HepG2 (cell line): Measurements from ENCODE around the gene TUBGCP5. TPM values are rescaled to one million over a fixed set of nuclear protein-coding genes. Genes with fewer than 3 reads are reported as not detected.

Experiments
- ATAC-seq: fragments of 200-7000 bp; cut with Tn5 transposase; 3 replicates; pipeline ENCODE4 v1.9.1; 2020; ENCODE audit warnings: mild to moderate bottlenecking, moderate library complexity
- BruUV-seq: library from RNA; stranded (reverse); fragments of 400-500 nt; replicated peaks from 2 replicates; lab custom pipeline; 2021; lab: Mats Ljungman, UMichigan
- CTCF ChIA-PET: fragments of 300-600 bp; formaldehyde crosslinking; extraction: SDS; loops from one replicate; lab custom pipeline; 2021; ENCODE audit warnings: low total read pairs, inconsistent platforms, low intra/inter-chr PET ratio; lab: Yijun Ruan, JAX
- POLR2A ChIA-PET: fragments of 350-600 bp; sonication (Branson Sonifier 250); formaldehyde crosslinking; loops from one replicate; lab custom pipeline; 2020; ENCODE audit warnings: antibody characterized with exemption, inconsistent platforms; lab: Yijun Ruan, JAX
- DNase-seq: peaks from one replicate; pipeline ENCODE4 v3.0.0-alpha.2; 2015; ENCODE audit warnings: low spot score
- FAIRE-seq: peaks from 3 replicates; lab custom pipeline; 2011; peaks lifted over from hg19 to GRCh38; lab: Jason Lieb, UNC
- H2AFZ ChIP-seq: one replicate; pipeline ENCODE4 v1.6.1; 2011; ENCODE audit warnings: low read length, inconsistent platforms
- H3K27ac ChIP-seq: fragments of 300-600 bp; 3 replicates; pipeline ENCODE4 v1.8.0; 2011; ENCODE audit warnings: mixed run types, mild to moderate bottlenecking, mixed read lengths, low read length, inconsistent platforms; ENCODE audit not compliant: insufficient read depth; ENCODE audit errors: extremely low read length
- H3K27me3 ChIP-seq, 2 experiments: fragments of 200-600 bp in 1 of 2; 2 replicates in 1 of 2; 3 replicates in 1 of 2; pipeline versions ENCODE4 v1.6.0 to v1.8.0; 2011; ENCODE audit warnings: low read length in 2 of 2, mild to moderate bottlenecking in 2 of 2, moderate library complexity in 2 of 2, inconsistent platforms in 1 of 2; ENCODE audit not compliant: insufficient read depth in 2 of 2, control insufficient read depth in 1 of 2
- H3K36me3 ChIP-seq, 2 experiments: fragments of 200-600 bp in 1 of 2; replicated peaks in 1 of 2; 2 replicates in 1 of 2; 3 replicates in 1 of 2; pipeline versions ENCODE4 v1.5.1 to v1.8.0; 2011; ENCODE audit warnings: low read length in 2 of 2, inconsistent platforms in 1 of 2; ENCODE audit not compliant: insufficient read depth in 2 of 2, control insufficient read depth in 1 of 2
- H3K4me1 ChIP-seq: 2 replicates; pipeline ENCODE4 v1.5.1; 2012; ENCODE audit warnings: low read length, inconsistent platforms; ENCODE audit not compliant: insufficient read depth
- H3K4me2 ChIP-seq: 2 replicates; pipeline ENCODE4 v1.6.0; 2011; ENCODE audit warnings: low read depth, low read length, inconsistent platforms
- H3K4me3 ChIP-seq, 3 experiments: fragments of 200-600 bp in 1 of 3; sonication (generic), shearing (Covaris generic) in 1 of 3; replicated peaks in 1 of 3; 2 replicates each; pipeline ENCODE4 v1.5.1; 2011 to 2016; ENCODE audit warnings: low read length in 3 of 3, inconsistent platforms in 2 of 3, low read depth in 2 of 3, mild to moderate bottlenecking in 2 of 3, control low read depth in 1 of 3, mixed read lengths in 1 of 3; ENCODE audit not compliant: insufficient read depth in 1 of 3
- H3K79me2 ChIP-seq: one replicate; pipeline ENCODE4 v1.6.1; 2011; ENCODE audit warnings: low read length, inconsistent platforms; ENCODE audit not compliant: insufficient read depth
- H3K9ac ChIP-seq: 2 replicates; pipeline ENCODE4 v1.6.0; 2011; ENCODE audit warnings: mild to moderate bottlenecking, low read depth, low read length, inconsistent platforms; ENCODE audit not compliant: insufficient read depth
- H3K9me3 ChIP-seq: 2 replicates; pipeline ENCODE4 v1.5.1; 2012; ENCODE audit warnings: mild to moderate bottlenecking, low read length
- H4K20me1 ChIP-seq: 2 replicates; pipeline ENCODE4 v1.6.0; 2011; ENCODE audit warnings: inconsistent platforms, mild to moderate bottlenecking, low read length, moderate library complexity; ENCODE audit not compliant: insufficient read depth
- CTCF ChIP-seq: sonication (generic); formaldehyde crosslinking; IDR thresholded peaks from 2 replicates; pipeline ENCODE4 v1.5.0; 2020; ENCODE audit warnings: mild to moderate bottlenecking, missing genetic modification reagents, moderate library complexity
- E2F1 ChIP-seq: sonication (generic); formaldehyde crosslinking; IDR thresholded peaks from 2 replicates; pipeline ENCODE4 v1.5.0; 2020; ENCODE audit warnings: missing genetic modification reagents
- GRHL1 ChIP-seq: sonication (generic); formaldehyde crosslinking; conservative IDR thresholded peaks from 2 replicates; pipeline ENCODE4 v1.8.0; 2022; ENCODE audit warnings: missing genetic modification reagents
- MIXL1 ChIP-seq: IDR thresholded peaks from 2 replicates; pipeline ENCODE4 v1.6.1; 2016
- POLR2AphosphoS5 ChIP-seq: IDR thresholded peaks from 2 replicates; pipeline ENCODE4 v1.6.1; 2012; ENCODE audit warnings: low read depth, low read length
- POLR2G ChIP-seq: fragments of 200-400 bp; formaldehyde crosslinking; IDR thresholded peaks from 2 replicates; pipeline ENCODE4 v1.6.1; 2018; ENCODE audit warnings: mild to moderate bottlenecking, low read depth, low read length, moderate library complexity
- TSC22D2 ChIP-seq: sonication (generic); formaldehyde crosslinking; IDR thresholded peaks from 2 replicates; pipeline ENCODE4 v1.5.1; 2020; ENCODE audit warnings: missing genetic modification reagents, mild to moderate bottlenecking, borderline replicate concordance
- ZBTB20 ChIP-seq: sonication (generic); formaldehyde crosslinking; IDR thresholded peaks from 2 replicates; pipeline ENCODE4 v1.8.1; 2023; ENCODE audit warnings: missing genetic modification reagents, low read depth, mild to moderate bottlenecking, borderline replicate concordance
- ZKSCAN1 ChIP-seq: fragments of 150-350 bp; IDR thresholded peaks from 2 replicates; pipeline ENCODE4 v1.6.1; 2014; ENCODE audit warnings: low read length
- ZNF317 ChIP-seq: sonication (generic); formaldehyde crosslinking; IDR thresholded peaks from 2 replicates; pipeline ENCODE4 v1.5.0; 2020; ENCODE audit warnings: mild to moderate bottlenecking, missing genetic modification reagents
- ZNF337 ChIP-seq: sonication (generic); formaldehyde crosslinking; IDR thresholded peaks from 2 replicates; pipeline ENCODE4 v1.5.1; 2020; ENCODE audit warnings: missing genetic modification reagents, low read depth, mild to moderate bottlenecking, borderline replicate concordance
- ZNF557 ChIP-seq: sonication (generic); formaldehyde crosslinking; IDR thresholded peaks from 2 replicates; pipeline ENCODE4 v1.4.0; 2020; ENCODE audit warnings: missing genetic modification reagents
- ZNF770 ChIP-seq: sonication (generic); formaldehyde crosslinking; IDR thresholded peaks from 2 replicates; pipeline ENCODE4 v1.5.0; 2020; ENCODE audit warnings: mild to moderate bottlenecking, missing genetic modification reagents
- WGBS: methylation state at CpG from one replicate; pipeline ENCODE4 v1.1.6; 2017; ENCODE audit warnings: low lambda C conversion rate; 5-methylcytosine and 5-hydroxymethylcytosine counted together
- in situ Hi-C: cut with HindIII; loops from 2 replicates; pipeline ENCODE4 v1.10.0; 2017; ENCODE audit warnings: low pct_unique_long_range_greater_than_20kb; ENCODE audit not compliant: extremely low pct_ligation_motif_present
- intact Hi-C: fragments of 100-400 bp; cut with micrococcal nuclease; formaldehyde crosslinking; loops from one replicate; pipeline ENCODE4 v1.10.0; 2022; ENCODE audit not compliant: unreplicated experiment
- polyA plus RNA-seq, 8 experiments: library from polyadenylated mRNA; depleted of rRNA in 3 of 8; stranded (reverse) in 7 of 8; unstranded in 1 of 8; fragments of >200 nt; fragmentation: Illumina TruSeq in 4 of 8; extraction: Trizol in 4 of 8; gene quantifications; 2 replicates each; pipeline versions ENCODE4 v1.2.1 to v1.2.3, GENCODE V29; 2011 to 2016; ENCODE audit warnings: low read depth in 4 of 8, missing spikeins in 1 of 8, mixed read lengths in 1 of 8; ENCODE audit not compliant: insufficient read depth in 1 of 8
- total RNA-seq, 5 experiments: library from RNA; depleted of rRNA; stranded (reverse); fragments of >200 nt; fragmentation: Illumina TruSeq; extraction: Trizol; gene quantifications; 2 replicates each; pipeline ENCODE4 v1.2.3, GENCODE V29; 2016; ENCODE audit warnings: low read depth in 1 of 5

The TUBGCP5 gene
- total and polyA plus RNA-seq, 2 of the 13 experiments (the other 11 are each of a cell fraction or from before 2014, with no cell fraction given) = 7.2 to 25.0 TPM

- Histone ChIP-seq H3K4me1 (peaks cover 10% of the 10 kb centered on the region), H4K20me1 (no peaks in the 10 kb centered on the region), H3K4me2 (no peak overlapping the region), H3K9ac (no peak overlapping the region), H3K79me2 (no peaks in the 10 kb centered on the region), H3K27me3 (no peaks in the 10 kb centered on the region), H3K9me3 (no peaks in the 10 kb centered on the region), H2AFZ (no peak overlapping the region), H3K36me3 (0 out of 5 replicates have a peak, but pooled peaks cover 0 to 5% of the 10 kb centered on the region in 2 experiments), H3K4me3 (no peak overlapping the region), H3K27ac (no peak overlapping the region)
- BruUV-seq = no TSS peak
- DNase-seq (no peak), ATAC-seq (peak; percentile 75), FAIRE-seq (no peak)
- in situ Hi-C loops (no loop called here), intact Hi-C loops (no loop called here)
- ChIA-PET POLR2A (no interaction called here), CTCF (no interaction called here)
- WGBS = 91% methylated on average over 7 of the region's 7 CpGs
- TF ChIP-seq POLR2AphosphoS5 (no peak), ZKSCAN1 (no peak), CTCF (CRISPR knock-in tag) (peak; percentile 33; the same call in 1 of the 2 replicates), TSC22D2 (CRISPR knock-in tag) (no peak), MIXL1 (CRISPR knock-in tag) (no peak), E2F1 (CRISPR knock-in tag) (no peak), GRHL1 (no peak), POLR2G (no peak), ZBTB20 (CRISPR knock-in tag) (no peak), ZNF337 (CRISPR knock-in tag) (no peak), ZNF317 (CRISPR knock-in tag) (no peak), ZNF770 (no peak), ZNF557 (no peak)
These were observed 49.5 kb downstream of the TUBGCP5 start for GRCh38 chr15:22989576-22990477.
